GM13977 (cell line): Measurements from ENCODE around the gene FBXO9.
"Not testable (repeated sequence)": the region's sequence is repeated elsewhere in the genome, so short reads cannot be mapped to it uniquely, and the experiment has no call there.

Source experiments
- DNase-seq: peaks from one replicate; pipeline ENCODE4 v3.0.0; 2012; ENCODE audit warnings: low spot score
- in situ Hi-C: fragments of 300-500 bp; cut with MboI; formaldehyde crosslinking; loops from one replicate; pipeline ENCODE4 v1.12.0; 2022; ENCODE audit warnings: low sequenced_read_pairs, low pct_unique_long_range_greater_than_20kb, mixed read lengths, inconsistent platforms; ENCODE audit not compliant: unreplicated experiment
- TF ChIP-seq, protein P1 (sequence below): IDR thresholded peaks from 2 replicates; pipeline ENCODE4 v1.5.1; 2012; ENCODE audit warnings: mild to moderate bottlenecking, control low read depth; ENCODE audit not compliant: insufficient read depth; ENCODE audit errors: extremely low read depth, missing control alignments

FBXO9 gene

DNA sequence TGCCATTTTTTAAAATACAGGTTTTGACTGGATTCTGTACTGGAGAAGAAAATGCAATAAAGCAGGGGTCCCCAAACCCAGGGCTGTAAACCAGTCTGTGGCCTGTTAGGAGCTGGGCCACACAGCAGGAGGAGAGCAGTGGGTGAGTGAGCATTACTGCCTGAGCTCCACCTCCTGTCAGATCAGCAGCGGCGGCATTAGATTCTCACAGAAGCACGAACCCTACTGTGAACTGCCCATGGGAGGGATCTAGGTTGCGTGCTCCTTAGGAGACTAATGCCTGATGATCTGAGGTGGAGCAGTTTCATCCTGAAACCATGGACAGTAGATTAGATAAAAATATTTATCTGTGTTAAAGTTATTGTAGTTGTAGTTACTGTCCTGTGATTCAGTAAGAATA lies 21.1 kb upstream of the FBXO9 start:
- in situ Hi-C loops, result no loop called here
- TF ChIP-seq, protein P1, sequence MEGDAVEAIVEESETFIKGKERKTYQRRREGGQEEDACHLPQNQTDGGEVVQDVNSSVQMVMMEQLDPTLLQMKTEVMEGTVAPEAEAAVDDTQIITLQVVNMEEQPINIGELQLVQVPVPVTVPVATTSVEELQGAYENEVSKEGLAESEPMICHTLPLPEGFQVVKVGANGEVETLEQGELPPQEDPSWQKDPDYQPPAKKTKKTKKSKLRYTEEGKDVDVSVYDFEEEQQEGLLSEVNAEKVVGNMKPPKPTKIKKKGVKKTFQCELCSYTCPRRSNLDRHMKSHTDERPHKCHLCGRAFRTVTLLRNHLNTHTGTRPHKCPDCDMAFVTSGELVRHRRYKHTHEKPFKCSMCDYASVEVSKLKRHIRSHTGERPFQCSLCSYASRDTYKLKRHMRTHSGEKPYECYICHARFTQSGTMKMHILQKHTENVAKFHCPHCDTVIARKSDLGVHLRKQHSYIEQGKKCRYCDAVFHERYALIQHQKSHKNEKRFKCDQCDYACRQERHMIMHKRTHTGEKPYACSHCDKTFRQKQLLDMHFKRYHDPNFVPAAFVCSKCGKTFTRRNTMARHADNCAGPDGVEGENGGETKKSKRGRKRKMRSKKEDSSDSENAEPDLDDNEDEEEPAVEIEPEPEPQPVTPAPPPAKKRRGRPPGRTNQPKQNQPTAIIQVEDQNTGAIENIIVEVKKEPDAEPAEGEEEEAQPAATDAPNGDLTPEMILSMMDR, result no peak
- DNase-seq, result no peak

GRCh38 chr6:53044572-53044971 lies 20.6 kb upstream of the FBXO9 start:
- in situ Hi-C loops, result no loop called here
- TF ChIP-seq, protein P1, result no peak
- no peak for DNase-seq

DNA sequence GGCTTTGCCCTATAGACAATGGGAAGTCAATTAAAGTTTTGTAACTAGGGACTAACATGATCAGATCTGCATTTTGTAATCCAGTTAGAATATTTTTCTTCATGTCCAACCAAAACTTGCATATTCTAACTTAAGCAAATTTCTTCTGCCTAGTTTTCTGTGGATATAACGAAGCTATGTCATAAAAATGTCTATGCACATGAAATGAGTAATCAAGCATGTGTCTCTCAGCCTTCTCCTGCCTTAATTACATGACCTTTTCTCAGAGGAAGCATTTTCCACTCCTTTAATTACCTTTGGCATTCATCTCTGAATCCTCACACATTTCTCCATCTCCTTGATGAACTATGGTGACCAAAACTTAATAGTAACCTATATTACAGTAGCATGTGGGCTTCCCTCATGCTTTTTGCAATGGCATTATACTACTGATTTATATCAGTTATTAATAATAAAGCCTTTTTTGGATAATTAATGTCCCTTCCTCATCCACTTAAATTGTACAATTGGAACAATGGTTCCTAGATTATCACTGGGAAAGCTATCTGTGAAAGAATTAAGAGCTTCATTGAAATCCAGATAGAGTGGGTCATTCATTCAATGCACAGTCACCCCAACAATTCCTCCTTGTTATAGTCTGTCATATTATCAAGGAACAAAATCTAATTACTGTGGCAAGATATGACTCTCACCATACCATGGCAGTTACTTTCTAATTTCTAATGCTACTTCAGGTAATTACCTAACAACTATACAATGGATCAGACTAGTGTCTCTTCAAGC lies 19.1 kb upstream of the FBXO9 start:
- TF ChIP-seq, protein P1, result no peak
- no peak for DNase-seq
- in situ Hi-C loops, result no loop called here

DNA sequence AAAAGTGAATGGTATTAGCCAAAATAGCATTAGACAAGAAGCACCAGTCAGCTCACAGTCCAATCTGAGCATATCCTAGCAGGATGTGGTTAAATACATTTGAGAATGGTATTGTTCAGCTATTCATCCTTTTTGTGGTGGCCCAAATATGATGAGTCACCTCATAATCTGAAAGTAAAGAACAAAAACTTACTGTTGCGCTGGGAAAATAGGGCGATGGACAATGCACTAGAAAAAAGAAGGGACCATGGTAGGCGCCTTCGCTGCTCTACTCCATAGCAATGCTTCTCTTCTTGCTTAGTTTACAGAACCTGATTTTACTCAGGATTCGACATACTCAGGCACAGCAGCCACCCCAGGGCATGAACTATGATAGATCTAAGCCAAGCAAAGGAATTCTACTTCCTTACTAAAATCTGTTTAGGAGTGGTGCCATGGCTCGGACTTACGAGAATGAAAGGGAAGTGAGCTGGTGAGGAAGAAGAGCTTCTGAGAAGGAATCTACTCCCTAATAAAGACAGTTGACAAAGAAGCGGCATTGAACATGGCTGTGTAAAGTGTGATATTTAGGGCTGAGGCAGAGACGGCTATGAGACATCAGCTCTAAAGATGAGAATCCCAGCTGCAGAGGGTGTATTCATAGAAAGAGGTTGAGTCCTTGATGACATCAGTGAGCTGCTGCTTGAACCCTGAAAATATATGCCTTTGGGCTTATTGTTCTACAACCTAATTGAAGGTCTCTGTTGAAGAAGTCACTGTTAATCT lies 16.6 kb upstream of the FBXO9 start:
- in situ Hi-C loops, result no loop called here
- peak; percentile 26 for DNase-seq

GRCh38 chr6:53049415-53049814 lies 15.8 kb upstream of the FBXO9 start:
- in situ Hi-C loops, result no loop called here
- no peak for DNase-seq
- TF ChIP-seq, protein P1, result no peak

More for the DNA sequence above, 16.6 kb upstream of the FBXO9 start:
- TF ChIP-seq, protein P1, result no peak

- DNase-seq, result not testable (repeated sequence)
- in situ Hi-C loops, result loop anchor here (10.0 kb wide), 1 partner anchor 57 kb away; the partner anchor contains the start of gene GSTA4
Observed at GRCh38 chr6:53052152-53052551, 13.1 kb upstream of the FBXO9 start.

GRCh38 chr6:53054532-53054931 lies 10.7 kb upstream of the FBXO9 start:
- TF ChIP-seq, protein P1, result no peak
- DNase-seq, result no peak
- in situ Hi-C loops, result loop anchor here (10.0 kb wide), 1 partner anchor 60 kb away; the partner anchor contains the start of gene GSTA4
